Peyer's patch (tissue), 4 donors: ENCODE measurements around the gene FBXL4. TPM values are rescaled to one million over a fixed set of nuclear protein-coding genes. Genes with fewer than 3 reads are reported as not detected.

Source experiments
- DNase-seq, 3 donors: peaks; one replicate each; pipeline ENCODE4 v3.0.0-alpha.2; 2017 to 2019
- H3K27ac ChIP-seq, 4 donors: fragments of 200-600 bp; sonication (generic); one replicate each; pipeline ENCODE4 v1.5.1; 2016 to 2019
- H3K27me3 ChIP-seq, 2 donors: fragments of 200-600 bp; sonication (generic); one replicate each; pipeline ENCODE4 v1.5.1; 2019
- H3K36me3 ChIP-seq, 3 donors: fragments of 200-600 bp; sonication (generic); one replicate each; pipeline ENCODE4 v1.5.1; 2016 to 2019
- H3K4me1 ChIP-seq, 4 donors: fragments of 200-600 bp; sonication (generic); one replicate each; pipeline ENCODE4 v1.5.1; 2016 to 2019
- H3K4me3 ChIP-seq, 4 donors: fragments of 200-600 bp; sonication (generic); 1 replicate in 3 of 4; 2 replicates in 1 of 4; pipeline ENCODE4 v1.5.1; 2016 to 2019; ENCODE audit warnings: mild to moderate bottlenecking in 1 of 4
- H3K9me3 ChIP-seq, 4 donors: fragments of 200-600 bp; sonication (generic); one replicate each; pipeline ENCODE4 v1.5.1; 2016 to 2019; ENCODE audit warnings: mild to moderate bottlenecking in 1 of 4
- POLR2A ChIP-seq, 2 donors: fragments of 450-650 bp; IDR thresholded peaks; one replicate each; pipeline ENCODE4 v1.5.1; 2017; ENCODE audit warnings: antibody characterized with exemption in 2 of 2, mild to moderate bottlenecking in 2 of 2, moderate library complexity in 2 of 2
- total RNA-seq, 4 donors: library from RNA; depleted of rRNA; stranded (reverse); fragments of >200 nt; gene quantifications; one replicate each; pipeline ENCODE4 v1.1.0, GENCODE V29; 2016
- TF ChIP-seq, protein P1 (sequence below), 6 experiments: fragments of 450-650 bp in 4 of 6; fragments of 200-600 bp in 2 of 6; sonication (generic) in 1 of 6; IDR thresholded peaks; one replicate each; pipeline ENCODE4 v1.5.1; 2017 to 2019; ENCODE audit warnings: antibody characterized with exemption in 6 of 6, mild to moderate bottlenecking in 3 of 6, moderate library complexity in 1 of 6

Gene FBXL4
- total RNA-seq, 4 donors from 2014 or later, result 19.1 to 24.8 (median 21.2) TPM

DNA sequence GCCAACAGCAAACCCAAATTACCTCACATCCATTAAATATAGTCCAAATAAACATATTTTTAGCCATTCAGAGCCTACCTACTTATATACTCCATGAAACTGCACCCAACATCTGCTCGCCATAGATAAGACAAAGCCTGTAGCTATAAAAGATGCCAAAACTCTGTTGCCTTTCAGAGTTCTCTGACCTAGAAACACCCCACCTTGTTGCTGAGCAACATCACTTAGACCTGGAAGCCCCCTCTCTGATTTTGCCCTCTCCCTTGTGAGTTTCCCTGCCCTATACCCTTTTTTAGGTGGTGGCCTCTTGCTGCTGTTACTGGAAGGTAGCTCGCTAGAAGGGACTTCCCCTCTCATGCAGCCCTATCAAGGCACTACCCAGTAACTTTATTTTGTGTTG lies 27.7 kb upstream of the FBXL4 start:
- H3K36me3 ChIP-seq, result no peaks in the 10 kb centered on the region
- H3K27me3 ChIP-seq, result no peaks in the 10 kb centered on the region
- peaks cover 0 to 5% (median 0%) of the 10 kb centered on the region in 4 donors for H3K4me1 ChIP-seq
- H3K9me3 ChIP-seq, result no peaks in the 10 kb centered on the region
- H3K4me3 ChIP-seq, result no peak overlapping the region
- no peak for DNase-seq
- TF ChIP-seq, protein P1, sequence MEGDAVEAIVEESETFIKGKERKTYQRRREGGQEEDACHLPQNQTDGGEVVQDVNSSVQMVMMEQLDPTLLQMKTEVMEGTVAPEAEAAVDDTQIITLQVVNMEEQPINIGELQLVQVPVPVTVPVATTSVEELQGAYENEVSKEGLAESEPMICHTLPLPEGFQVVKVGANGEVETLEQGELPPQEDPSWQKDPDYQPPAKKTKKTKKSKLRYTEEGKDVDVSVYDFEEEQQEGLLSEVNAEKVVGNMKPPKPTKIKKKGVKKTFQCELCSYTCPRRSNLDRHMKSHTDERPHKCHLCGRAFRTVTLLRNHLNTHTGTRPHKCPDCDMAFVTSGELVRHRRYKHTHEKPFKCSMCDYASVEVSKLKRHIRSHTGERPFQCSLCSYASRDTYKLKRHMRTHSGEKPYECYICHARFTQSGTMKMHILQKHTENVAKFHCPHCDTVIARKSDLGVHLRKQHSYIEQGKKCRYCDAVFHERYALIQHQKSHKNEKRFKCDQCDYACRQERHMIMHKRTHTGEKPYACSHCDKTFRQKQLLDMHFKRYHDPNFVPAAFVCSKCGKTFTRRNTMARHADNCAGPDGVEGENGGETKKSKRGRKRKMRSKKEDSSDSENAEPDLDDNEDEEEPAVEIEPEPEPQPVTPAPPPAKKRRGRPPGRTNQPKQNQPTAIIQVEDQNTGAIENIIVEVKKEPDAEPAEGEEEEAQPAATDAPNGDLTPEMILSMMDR (IDR thresholded peaks at IDR 0.05), result no peak
- TF ChIP-seq POLR2A (IDR thresholded peaks at IDR 0.05), result no peak
- H3K27ac ChIP-seq, result no peak overlapping the region

DNA sequence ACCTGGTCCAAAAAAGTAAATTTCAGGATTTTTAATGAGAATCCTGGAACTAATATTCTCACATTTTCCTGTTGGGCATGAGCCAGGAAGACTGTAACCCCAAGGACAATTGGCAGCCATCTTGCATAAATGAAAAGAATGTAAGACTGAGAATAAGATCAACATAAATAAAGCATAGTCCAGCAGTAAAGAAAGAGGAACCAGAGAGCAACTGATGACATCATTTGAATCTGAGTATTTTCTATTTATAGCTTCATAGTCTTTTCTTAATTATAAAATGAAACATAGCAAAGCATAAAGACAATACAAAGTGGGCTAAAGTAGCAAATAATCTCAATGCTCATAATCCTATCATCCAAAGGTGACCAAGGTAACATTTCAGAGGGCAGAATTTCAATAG lies 26.6 kb upstream of the FBXL4 start:
- no peaks in the 10 kb centered on the region for H3K36me3 ChIP-seq
- no peak overlapping the region for H3K4me3 ChIP-seq
- H3K27me3 ChIP-seq, result no peaks in the 10 kb centered on the region
- H3K9me3 ChIP-seq, result no peaks in the 10 kb centered on the region
- peaks cover 0 to 5% (median 0%) of the 10 kb centered on the region in 4 donors for H3K4me1 ChIP-seq
- DNase-seq, result no peak
- no peak overlapping the region for H3K27ac ChIP-seq
- TF ChIP-seq POLR2A (IDR thresholded peaks at IDR 0.05), result no peak
- TF ChIP-seq, protein P1 (IDR thresholded peaks at IDR 0.05), result no peak

DNA sequence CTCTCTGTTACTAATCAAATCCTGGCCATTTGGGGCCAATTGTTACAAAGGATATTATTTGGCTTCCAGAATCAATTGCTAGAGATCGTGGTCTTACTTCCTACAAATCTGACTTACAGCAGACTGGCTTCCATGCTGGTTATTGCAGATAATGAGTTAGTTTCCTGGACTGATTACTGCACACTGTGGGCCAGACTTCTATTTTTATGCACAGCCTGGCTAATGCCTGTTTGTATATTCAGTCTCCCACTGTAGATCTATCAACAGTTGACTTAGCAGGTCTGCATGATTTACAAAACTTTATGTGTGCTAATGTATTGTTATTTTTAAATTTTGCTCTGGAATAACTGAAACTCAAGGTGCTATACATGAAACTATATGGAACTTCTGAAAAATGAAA lies 25.8 kb upstream of the FBXL4 start:
- Histone ChIP-seq H3K4me3 (no peak overlapping the region), H3K36me3 (no peaks in the 10 kb centered on the region), H3K27me3 (no peaks in the 10 kb centered on the region), H3K4me1 (peaks cover 0 to 2% (median 0%) of the 10 kb centered on the region in 4 donors), H3K27ac (no peak overlapping the region), H3K9me3 (no peaks in the 10 kb centered on the region)
- no peak for TF ChIP-seq POLR2A (IDR thresholded peaks at IDR 0.05)
- TF ChIP-seq, protein P1 (IDR thresholded peaks at IDR 0.05), result no peak
- no peak for DNase-seq

DNA sequence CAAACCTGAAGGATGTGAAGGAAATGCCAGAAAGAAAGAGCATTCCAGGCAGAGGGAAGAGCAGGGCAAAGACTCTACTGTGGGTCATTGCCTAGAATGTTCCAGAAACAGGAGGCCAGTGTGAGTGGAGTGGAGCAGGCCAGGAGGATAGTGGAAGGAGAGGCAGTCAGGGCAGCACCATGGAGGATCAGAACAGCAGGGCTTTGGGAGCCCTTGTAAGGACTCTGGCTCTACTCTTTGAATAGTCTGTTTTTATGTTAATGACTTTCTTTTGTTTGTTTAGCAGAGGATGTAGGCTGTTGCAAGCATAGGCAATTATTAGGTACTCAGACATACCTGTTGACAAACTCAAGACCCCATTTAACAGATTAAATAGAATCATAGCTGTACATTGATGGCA lies 23.6 kb upstream of the FBXL4 start:
- no peak overlapping the region for H3K27ac ChIP-seq
- no peak for DNase-seq
- no peak overlapping the region for H3K4me3 ChIP-seq
- no peaks in the 10 kb centered on the region for H3K4me1 ChIP-seq
- H3K27me3 ChIP-seq, result no peaks in the 10 kb centered on the region
- TF ChIP-seq, protein P1 (IDR thresholded peaks at IDR 0.05), result no peak
- no peaks in the 10 kb centered on the region for H3K36me3 ChIP-seq
- H3K9me3 ChIP-seq, result no peaks in the 10 kb centered on the region

DNA sequence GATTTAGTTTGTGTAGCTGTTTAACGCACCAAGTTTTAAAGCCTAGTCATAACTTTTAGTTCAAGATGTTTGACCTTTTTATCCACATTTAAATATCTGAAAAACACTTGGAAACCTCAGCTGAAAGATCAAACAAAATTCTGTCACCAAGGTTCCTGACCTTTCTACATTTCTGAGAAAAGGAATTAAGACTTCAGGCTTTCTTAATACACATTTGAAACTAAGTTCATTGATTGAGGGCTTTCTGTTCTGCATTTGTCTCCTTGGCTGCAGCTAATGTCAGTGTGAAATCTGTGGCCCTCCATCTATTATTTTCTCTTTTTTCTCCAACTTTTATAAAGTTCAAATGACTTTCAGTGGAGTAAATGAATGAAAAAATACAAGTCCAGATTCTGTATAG lies 22.7 kb upstream of the FBXL4 start:
- Histone ChIP-seq H3K9me3 (no peaks in the 10 kb centered on the region), H3K27ac (no peak overlapping the region), H3K4me1 (no peaks in the 10 kb centered on the region), H3K36me3 (no peaks in the 10 kb centered on the region), H3K4me3 (no peak overlapping the region), H3K27me3 (no peaks in the 10 kb centered on the region)
- no peak for TF ChIP-seq POLR2A (IDR thresholded peaks at IDR 0.05)
- TF ChIP-seq, protein P1 (IDR thresholded peaks at IDR 0.05), result no peak
- no peak for DNase-seq

DNA sequence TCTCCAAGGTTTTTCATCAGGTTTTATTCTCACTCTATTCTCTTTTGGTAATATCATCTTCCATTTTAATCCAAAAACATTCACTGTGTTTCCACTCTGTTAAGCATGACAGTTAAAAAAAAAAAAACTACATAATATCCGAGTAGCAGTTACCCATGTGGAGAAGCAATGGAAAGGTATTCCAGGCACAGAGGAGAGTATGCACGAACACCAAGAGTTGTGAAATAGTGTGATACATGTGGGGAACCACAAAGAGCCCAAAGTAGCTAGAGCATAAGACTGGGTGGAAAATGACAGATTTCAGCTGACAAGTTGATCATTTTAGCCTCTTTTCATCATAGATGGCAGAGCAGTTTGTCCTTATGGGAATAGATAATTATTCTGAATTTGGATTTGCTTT lies 19.9 kb upstream of the FBXL4 start:
- Histone ChIP-seq H3K4me1 (no peaks in the 10 kb centered on the region), H3K4me3 (no peak overlapping the region), H3K27me3 (no peaks in the 10 kb centered on the region), H3K27ac (no peak overlapping the region), H3K36me3 (no peaks in the 10 kb centered on the region), H3K9me3 (no peaks in the 10 kb centered on the region)
- no peak for DNase-seq
- no peak for TF ChIP-seq POLR2A (IDR thresholded peaks at IDR 0.05)
- TF ChIP-seq, protein P1 (IDR thresholded peaks at IDR 0.05), result no peak
